HepG2 (cell line): Measurements from ENCODE around the gene TSHZ2. TPM values are rescaled to one million over a fixed set of nuclear protein-coding genes. Genes with fewer than 3 reads are reported as not detected.
A peak's percentile ranks its signal among the peaks of the same experiment; 100 is the strongest.

Experiments
- CENPT ChIP-seq: sonication (generic); formaldehyde crosslinking; IDR thresholded peaks from 2 replicates; pipeline ENCODE4 v1.8.0; 2022; ENCODE audit warnings: low read depth, mild to moderate bottlenecking, moderate library complexity, missing genetic modification reagents
- EP300 ChIP-seq, 3 experiments: sonication (generic) in 1 of 3; formaldehyde crosslinking in 1 of 3; IDR thresholded peaks; 2 replicates each; pipeline versions ENCODE4 v1.5.1 to v1.6.1; 2011 to 2020; ENCODE audit warnings: low read depth in 2 of 3, low read length in 2 of 3, borderline replicate concordance in 1 of 3, improper control_type of control experiment in 1 of 3, mild to moderate bottlenecking in 1 of 3, missing genetic modification reagents in 1 of 3, moderate library complexity in 1 of 3
- FOXJ3 ChIP-seq: sonication (generic); formaldehyde crosslinking; IDR thresholded peaks from 2 replicates; pipeline ENCODE4 v1.4.0; 2020; ENCODE audit warnings: missing genetic modification reagents, mild to moderate bottlenecking, borderline replicate concordance
- HIVEP1 ChIP-seq: sonication (generic); formaldehyde crosslinking; IDR thresholded peaks from 2 replicates; pipeline ENCODE4 v1.4.0; 2020; ENCODE audit warnings: mild to moderate bottlenecking, missing genetic modification reagents
- JARID2 ChIP-seq: sonication (generic); formaldehyde crosslinking; IDR thresholded peaks from 2 replicates; pipeline ENCODE4 v1.8.1; 2023; ENCODE audit warnings: missing genetic modification reagents, inconsistent platforms; ENCODE audit not compliant: insufficient replicate concordance
- KIAA2018 ChIP-seq: sonication (generic); formaldehyde crosslinking; IDR thresholded peaks from 2 replicates; pipeline ENCODE4 v1.5.0; 2020; ENCODE audit warnings: mild to moderate bottlenecking, missing genetic modification reagents, borderline replicate concordance
- MAF1 ChIP-seq: sonication (generic); formaldehyde crosslinking; IDR thresholded peaks from 2 replicates; pipeline ENCODE4 v1.5.0; 2020; ENCODE audit warnings: missing genetic modification reagents, borderline replicate concordance
- NR1H2 ChIP-seq: sonication (generic); formaldehyde crosslinking; IDR thresholded peaks from 2 replicates; pipeline ENCODE4 v1.8.1; 2022; ENCODE audit warnings: low read depth, missing genetic modification reagents, borderline replicate concordance
- REXO4 ChIP-seq: sonication (generic); formaldehyde crosslinking; IDR thresholded peaks from 2 replicates; pipeline ENCODE4 v1.8.0; 2022; ENCODE audit warnings: missing genetic modification reagents, mild to moderate bottlenecking, borderline replicate concordance
- RNF219 ChIP-seq: sonication (generic); formaldehyde crosslinking; IDR thresholded peaks from 2 replicates; pipeline ENCODE4 v1.5.0; 2020; ENCODE audit warnings: mild to moderate bottlenecking, missing genetic modification reagents
- SALL1 ChIP-seq: sonication (generic); formaldehyde crosslinking; IDR thresholded peaks from 2 replicates; pipeline ENCODE4 v1.8.0; 2022; ENCODE audit warnings: mild to moderate bottlenecking, missing genetic modification reagents
- SMARCE1 ChIP-seq: fragments of 450-650 bp; IDR thresholded peaks from 2 replicates; pipeline ENCODE4 v1.6.1; 2017; ENCODE audit warnings: borderline replicate concordance
- ZFP62 ChIP-seq: sonication (generic); formaldehyde crosslinking; IDR thresholded peaks from 2 replicates; pipeline ENCODE4 v1.4.0; 2020; ENCODE audit warnings: missing genetic modification reagents
- ZNF17 ChIP-seq: sonication (generic); formaldehyde crosslinking; IDR thresholded peaks from 2 replicates; pipeline ENCODE4 v1.5.0; 2020; ENCODE audit warnings: mild to moderate bottlenecking, missing genetic modification reagents
- ZNF510 ChIP-seq: sonication (generic); formaldehyde crosslinking; IDR thresholded peaks from 2 replicates; pipeline ENCODE4 v1.4.0; 2020; ENCODE audit warnings: low read depth, mild to moderate bottlenecking, missing genetic modification reagents
- ZNF616 ChIP-seq: sonication (generic); formaldehyde crosslinking; IDR thresholded peaks from 2 replicates; pipeline ENCODE4 v1.5.0; 2020; ENCODE audit warnings: low read depth, mild to moderate bottlenecking, missing genetic modification reagents
- ZNF749 ChIP-seq: sonication (generic); formaldehyde crosslinking; IDR thresholded peaks from 2 replicates; pipeline ENCODE4 v1.8.0; 2022; ENCODE audit warnings: mild to moderate bottlenecking, missing genetic modification reagents, moderate library complexity, borderline replicate concordance
- ZNF816 ChIP-seq: sonication (generic); formaldehyde crosslinking; IDR thresholded peaks from 2 replicates; pipeline ENCODE4 v1.8.0; 2022; ENCODE audit warnings: missing genetic modification reagents, mild to moderate bottlenecking, borderline replicate concordance
- polyA plus RNA-seq, 8 experiments: library from polyadenylated mRNA; depleted of rRNA in 3 of 8; stranded (reverse) in 7 of 8; unstranded in 1 of 8; fragments of >200 nt; fragmentation: Illumina TruSeq in 4 of 8; extraction: Trizol in 4 of 8; gene quantifications; 2 replicates each; pipeline versions ENCODE4 v1.2.1 to v1.2.3, GENCODE V29; 2011 to 2016; ENCODE audit warnings: low read depth in 4 of 8, missing spikeins in 1 of 8, mixed read lengths in 1 of 8; ENCODE audit not compliant: insufficient read depth in 1 of 8
- total RNA-seq, 5 experiments: library from RNA; depleted of rRNA; stranded (reverse); fragments of >200 nt; fragmentation: Illumina TruSeq; extraction: Trizol; gene quantifications; 2 replicates each; pipeline ENCODE4 v1.2.3, GENCODE V29; 2016; ENCODE audit warnings: low read depth in 1 of 5

TSHZ2 gene
- total and polyA plus RNA-seq, 2 of the 13 experiments (the other 11 are each of a cell fraction or from before 2014, with no cell fraction given) = 0.01 TPM; not detected in 1

- TF ChIP-seq ZFP62 (no peak), ZNF616 (CRISPR knock-in tag) (0 out of 2 replicates have a peak, but pooled peaks have one; percentile 68), ZNF510 (CRISPR knock-in tag) (no peak), HIVEP1 (CRISPR knock-in tag) (no peak), CENPT (peak; percentile 27; the same call in 1 of the 2 replicates), ZNF749 (CRISPR knock-in tag) (peak; percentile 31; the same call in 1 of the 2 replicates), KIAA2018 (CRISPR knock-in tag) (no peak), REXO4 (CRISPR knock-in tag) (no peak), NR1H2 (no peak), SMARCE1 (no peak), RNF219 (no peak), ZNF816 (CRISPR knock-in tag) (no peak), ZNF17 (CRISPR knock-in tag) (no peak), JARID2 (CRISPR knock-in tag) (no peak), FOXJ3 (CRISPR knock-in tag) (peak; percentile 88), EP300 (IDR thresholded peaks at IDR 0.05; ENCODE audit: low read depth in 2 of 2, low read length in 2 of 2) (peak; percentile 80 to 95), EP300 (CRISPR knock-in tag; IDR thresholded peaks at IDR 0.05; ENCODE audit: borderline replicate concordance) (peak; percentile 96), SALL1 (CRISPR knock-in tag) (peak; percentile 99), MAF1 (CRISPR knock-in tag) (no peak)
These were observed 109.1 kb downstream of the TSHZ2 start (continued) for GRCh38 chr20:53080969-53081871.
